HepG2 (cell line): ENCODE results near the gene SEC62. TPM values are rescaled to one million over a fixed set of nuclear protein-coding genes. Genes with fewer than 3 reads are reported as not detected.
A peak's percentile ranks its signal among the peaks of the same experiment; 100 is the strongest.

ENCODE experiments used
- ATAC-seq: fragments of 200-7000 bp; cut with Tn5 transposase; 3 replicates; pipeline ENCODE4 v1.9.1; 2020; ENCODE audit warnings: mild to moderate bottlenecking, moderate library complexity
- BruUV-seq: library from RNA; stranded (reverse); fragments of 400-500 nt; replicated peaks from 2 replicates; lab custom pipeline; 2021; lab: Mats Ljungman, UMichigan
- CTCF ChIA-PET: fragments of 300-600 bp; formaldehyde crosslinking; extraction: SDS; loops from one replicate; lab custom pipeline; 2021; ENCODE audit warnings: low total read pairs, inconsistent platforms, low intra/inter-chr PET ratio; lab: Yijun Ruan, JAX
- POLR2A ChIA-PET: fragments of 350-600 bp; sonication (Branson Sonifier 250); formaldehyde crosslinking; loops from one replicate; lab custom pipeline; 2020; ENCODE audit warnings: antibody characterized with exemption, inconsistent platforms; lab: Yijun Ruan, JAX
- DNase-seq: peaks from one replicate; pipeline ENCODE4 v3.0.0-alpha.2; 2015; ENCODE audit warnings: low spot score
- FAIRE-seq: peaks from 3 replicates; lab custom pipeline; 2011; peaks lifted over from hg19 to GRCh38; lab: Jason Lieb, UNC
- H2AFZ ChIP-seq: one replicate; pipeline ENCODE4 v1.6.1; 2011; ENCODE audit warnings: low read length, inconsistent platforms
- H3K27ac ChIP-seq: fragments of 300-600 bp; 3 replicates; pipeline ENCODE4 v1.8.0; 2011; ENCODE audit warnings: mixed run types, mild to moderate bottlenecking, mixed read lengths, low read length, inconsistent platforms; ENCODE audit not compliant: insufficient read depth; ENCODE audit errors: extremely low read length
- H3K27me3 ChIP-seq, 2 experiments: fragments of 200-600 bp in 1 of 2; 2 replicates in 1 of 2; 3 replicates in 1 of 2; pipeline versions ENCODE4 v1.6.0 to v1.8.0; 2011; ENCODE audit warnings: low read length in 2 of 2, mild to moderate bottlenecking in 2 of 2, moderate library complexity in 2 of 2, inconsistent platforms in 1 of 2; ENCODE audit not compliant: insufficient read depth in 2 of 2, control insufficient read depth in 1 of 2
- H3K36me3 ChIP-seq, 2 experiments: fragments of 200-600 bp in 1 of 2; replicated peaks in 1 of 2; 2 replicates in 1 of 2; 3 replicates in 1 of 2; pipeline versions ENCODE4 v1.5.1 to v1.8.0; 2011; ENCODE audit warnings: low read length in 2 of 2, inconsistent platforms in 1 of 2; ENCODE audit not compliant: insufficient read depth in 2 of 2, control insufficient read depth in 1 of 2
- H3K4me1 ChIP-seq: 2 replicates; pipeline ENCODE4 v1.5.1; 2012; ENCODE audit warnings: low read length, inconsistent platforms; ENCODE audit not compliant: insufficient read depth
- H3K4me2 ChIP-seq: 2 replicates; pipeline ENCODE4 v1.6.0; 2011; ENCODE audit warnings: low read depth, low read length, inconsistent platforms
- H3K4me3 ChIP-seq, 3 experiments: fragments of 200-600 bp in 1 of 3; sonication (generic), shearing (Covaris generic) in 1 of 3; replicated peaks in 1 of 3; 2 replicates each; pipeline ENCODE4 v1.5.1; 2011 to 2016; ENCODE audit warnings: low read length in 3 of 3, inconsistent platforms in 2 of 3, low read depth in 2 of 3, mild to moderate bottlenecking in 2 of 3, control low read depth in 1 of 3, mixed read lengths in 1 of 3; ENCODE audit not compliant: insufficient read depth in 1 of 3
- H3K79me2 ChIP-seq: one replicate; pipeline ENCODE4 v1.6.1; 2011; ENCODE audit warnings: low read length, inconsistent platforms; ENCODE audit not compliant: insufficient read depth
- H3K9ac ChIP-seq: 2 replicates; pipeline ENCODE4 v1.6.0; 2011; ENCODE audit warnings: mild to moderate bottlenecking, low read depth, low read length, inconsistent platforms; ENCODE audit not compliant: insufficient read depth
- H3K9me3 ChIP-seq: 2 replicates; pipeline ENCODE4 v1.5.1; 2012; ENCODE audit warnings: mild to moderate bottlenecking, low read length
- H4K20me1 ChIP-seq: 2 replicates; pipeline ENCODE4 v1.6.0; 2011; ENCODE audit warnings: inconsistent platforms, mild to moderate bottlenecking, low read length, moderate library complexity; ENCODE audit not compliant: insufficient read depth
- ARNT ChIP-seq: fragments of 450-650 bp; IDR thresholded peaks from 2 replicates; pipeline ENCODE4 v1.6.1; 2017
- ATF4 ChIP-seq, 2 experiments: fragments of 450-650 bp in 1 of 2; sonication (generic) in 1 of 2; formaldehyde crosslinking; IDR thresholded peaks; 2 replicates each; pipeline versions ENCODE4 v1.5.0 to v1.8.0; 2020 to 2022; ENCODE audit warnings: mild to moderate bottlenecking in 1 of 2, missing genetic modification reagents in 1 of 2
- CBX2 ChIP-seq, 2 experiments: fragments of 200-600 bp in 1 of 2; sonication (generic); formaldehyde crosslinking in 1 of 2; IDR thresholded peaks; 2 replicates each; pipeline versions ENCODE4 v1.7.0 to v1.8.1; 2018 to 2022; ENCODE audit warnings: low read depth in 2 of 2, low read length in 1 of 2, mild to moderate bottlenecking in 1 of 2, missing genetic modification reagents in 1 of 2
- DR1 ChIP-seq: sonication (generic); formaldehyde crosslinking; IDR thresholded peaks from 2 replicates; pipeline ENCODE4 v1.8.0; 2021; ENCODE audit warnings: mild to moderate bottlenecking, missing genetic modification reagents, inconsistent platforms
- KDM2A ChIP-seq: sonication (generic); formaldehyde crosslinking; IDR thresholded peaks from 2 replicates; pipeline ENCODE4 v1.4.0; 2020; ENCODE audit warnings: low read depth, missing genetic modification reagents, borderline replicate concordance
- RCOR2 ChIP-seq: IDR thresholded peaks from 2 replicates; pipeline ENCODE4 v1.6.1; 2016; ENCODE audit warnings: missing biosample characterization, missing genetic modification reagents
- REPIN1 ChIP-seq: sonication (generic); formaldehyde crosslinking; IDR thresholded peaks from 2 replicates; pipeline ENCODE4 v1.8.0; 2022; ENCODE audit warnings: missing genetic modification reagents, low read depth, mild to moderate bottlenecking, borderline replicate concordance
- SPEN ChIP-seq: sonication (generic); formaldehyde crosslinking; IDR thresholded peaks from 2 replicates; pipeline ENCODE4 v1.5.1; 2020; ENCODE audit warnings: low read depth, mild to moderate bottlenecking, missing genetic modification reagents
- TCF7 ChIP-seq: sonication (generic); IDR thresholded peaks from 2 replicates; pipeline ENCODE4 v1.6.1; 2016; ENCODE audit warnings: antibody characterized with exemption, low read depth
- ZBTB20 ChIP-seq: sonication (generic); formaldehyde crosslinking; IDR thresholded peaks from 2 replicates; pipeline ENCODE4 v1.8.1; 2023; ENCODE audit warnings: missing genetic modification reagents, low read depth, mild to moderate bottlenecking, borderline replicate concordance
- ZNF510 ChIP-seq: sonication (generic); formaldehyde crosslinking; IDR thresholded peaks from 2 replicates; pipeline ENCODE4 v1.4.0; 2020; ENCODE audit warnings: low read depth, mild to moderate bottlenecking, missing genetic modification reagents
- ZNF543 ChIP-seq: sonication (generic); formaldehyde crosslinking; IDR thresholded peaks from 2 replicates; pipeline ENCODE4 v1.4.0; 2020; ENCODE audit warnings: mild to moderate bottlenecking, missing genetic modification reagents
- ZSCAN20 ChIP-seq: sonication (generic); formaldehyde crosslinking; IDR thresholded peaks from 2 replicates; pipeline ENCODE4 v1.4.0; 2020; ENCODE audit warnings: missing genetic modification reagents, mild to moderate bottlenecking, borderline replicate concordance
- WGBS: methylation state at CpG from one replicate; pipeline ENCODE4 v1.1.6; 2017; ENCODE audit warnings: low lambda C conversion rate; 5-methylcytosine and 5-hydroxymethylcytosine counted together
- in situ Hi-C: cut with HindIII; loops from 2 replicates; pipeline ENCODE4 v1.10.0; 2017; ENCODE audit warnings: low pct_unique_long_range_greater_than_20kb; ENCODE audit not compliant: extremely low pct_ligation_motif_present
- intact Hi-C: fragments of 100-400 bp; cut with micrococcal nuclease; formaldehyde crosslinking; loops from one replicate; pipeline ENCODE4 v1.10.0; 2022; ENCODE audit not compliant: unreplicated experiment
- polyA plus RNA-seq, 8 experiments: library from polyadenylated mRNA; depleted of rRNA in 3 of 8; stranded (reverse) in 7 of 8; unstranded in 1 of 8; fragments of >200 nt; fragmentation: Illumina TruSeq in 4 of 8; extraction: Trizol in 4 of 8; gene quantifications; 2 replicates each; pipeline versions ENCODE4 v1.2.1 to v1.2.3, GENCODE V29; 2011 to 2016; ENCODE audit warnings: low read depth in 4 of 8, missing spikeins in 1 of 8, mixed read lengths in 1 of 8; ENCODE audit not compliant: insufficient read depth in 1 of 8
- total RNA-seq, 5 experiments: library from RNA; depleted of rRNA; stranded (reverse); fragments of >200 nt; fragmentation: Illumina TruSeq; extraction: Trizol; gene quantifications; 2 replicates each; pipeline ENCODE4 v1.2.3, GENCODE V29; 2016; ENCODE audit warnings: low read depth in 1 of 5
- TF ChIP-seq, protein P1 (sequence below): sonication (generic); formaldehyde crosslinking; IDR thresholded peaks from 2 replicates; pipeline ENCODE4 v1.5.1; 2020; ENCODE audit warnings: mild to moderate bottlenecking, missing genetic modification reagents, moderate library complexity

The SEC62 gene
- total and polyA plus RNA-seq, 2 of the 13 experiments (the other 11 are each of a cell fraction or from before 2014, with no cell fraction given): 54.0 to 68.7 TPM

GRCh38 chr3:169952045-169952444 is 14.6 kb upstream of the SEC62 start:
- 0% methylated on average over 1 of the region's 1 CpG for WGBS
- Histone ChIP-seq H3K27me3 (no peaks in the 10 kb centered on the region), H3K4me1 (no peaks in the 10 kb centered on the region), H2AFZ (peak overlapping the region; percentile 34), H3K9me3 (no peaks in the 10 kb centered on the region), H3K27ac (no peak overlapping the region), H3K4me3 (no peak overlapping the region), H3K9ac (no peak overlapping the region), H3K36me3 (no peaks in the 10 kb centered on the region), H3K4me2 (no peak overlapping the region), H3K79me2 (no peaks in the 10 kb centered on the region)
- intact Hi-C loops: no loop called here
- ChIA-PET CTCF (no interaction called here), POLR2A (no interaction called here)
- BruUV-seq: no TSS peak
- in situ Hi-C loops: no loop called here
- FAIRE-seq (no peak), ATAC-seq (no peak), DNase-seq (no peak)
- TF ChIP-seq ZNF543: no peak
- TF ChIP-seq ZSCAN20: no peak
- no peak for TF ChIP-seq ZBTB20
- no peak for TF ChIP-seq DR1 (CRISPR knock-in tag)
- TF ChIP-seq ATF4 (CRISPR knock-in tag; IDR thresholded peaks at IDR 0.05): no peak
- TF ChIP-seq ARNT: no peak
- no peak for TF ChIP-seq CBX2 (IDR thresholded peaks at IDR 0.05; ENCODE audit: low read depth, low read length)
- TF ChIP-seq CBX2 (CRISPR knock-in tag; IDR thresholded peaks at IDR 0.05; ENCODE audit: low read depth): no peak
- TF ChIP-seq KDM2A (CRISPR knock-in tag): no peak
- TF ChIP-seq, protein P1, sequence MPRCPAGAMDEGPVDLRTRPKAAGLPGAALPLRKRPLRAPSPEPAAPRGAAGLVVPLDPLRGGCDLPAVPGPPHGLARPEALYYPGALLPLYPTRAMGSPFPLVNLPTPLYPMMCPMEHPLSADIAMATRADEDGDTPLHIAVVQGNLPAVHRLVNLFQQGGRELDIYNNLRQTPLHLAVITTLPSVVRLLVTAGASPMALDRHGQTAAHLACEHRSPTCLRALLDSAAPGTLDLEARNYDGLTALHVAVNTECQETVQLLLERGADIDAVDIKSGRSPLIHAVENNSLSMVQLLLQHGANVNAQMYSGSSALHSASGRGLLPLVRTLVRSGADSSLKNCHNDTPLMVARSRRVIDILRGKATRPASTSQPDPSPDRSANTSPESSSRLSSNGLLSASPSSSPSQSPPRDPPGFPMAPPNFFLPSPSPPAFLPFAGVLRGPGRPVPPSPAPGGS: no peak
- no peak for TF ChIP-seq ZNF510 (CRISPR knock-in tag)
- no peak for TF ChIP-seq SPEN (CRISPR knock-in tag)
- no peak for TF ChIP-seq RCOR2 (CRISPR knock-in tag)
- TF ChIP-seq TCF7: no peak
- TF ChIP-seq REPIN1: no peak
- TF ChIP-seq, all 625 proteins: peak for 0
- H4K20me1 ChIP-seq: no peaks in the 10 kb centered on the region
